NCI-H2196 (cell line): ENCODE measurements around the gene HOXD12.

Experiments
- DNase-seq: peaks from one replicate; lab custom pipeline; 2025; ENCODE audit not compliant: unreplicated experiment; lab: John Stamatoyannopoulos, UW

HOXD12 gene

GRCh38 chr2:176130957-176131847 lies 31.6 kb downstream of the HOXD12 start:
- DNase-seq, result no peak

GRCh38 chr2:176131848-176132158 lies 32.2 kb downstream of the HOXD12 start:
- no peak for DNase-seq

- DNase-seq, result no peak
Observed at GRCh38 chr2:176132205-176133171, 32.9 kb downstream of the HOXD12 start.

GRCh38 chr2:176133389-176133788 lies 33.8 kb downstream of the HOXD12 start:
- DNase-seq, result no peak

DNA sequence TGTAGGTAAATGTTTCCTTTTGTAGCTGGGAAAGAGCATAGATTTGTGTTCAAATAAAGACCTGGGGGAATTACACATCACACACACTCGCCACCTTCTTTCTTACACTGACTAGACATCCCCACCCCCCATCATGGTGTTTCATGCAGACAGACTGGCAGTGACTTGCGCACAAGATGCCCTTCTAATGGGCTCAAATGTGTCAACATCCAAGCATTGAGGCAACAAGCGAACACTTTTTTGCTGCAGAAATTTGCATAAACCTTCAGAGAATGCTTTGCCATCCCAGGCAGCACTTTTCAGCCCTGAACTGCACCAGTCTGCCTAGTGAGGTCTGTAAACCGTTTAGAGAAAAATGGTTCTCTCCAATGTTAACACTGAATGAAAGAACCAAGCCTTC lies 34.4 kb downstream of the HOXD12 start:
- no peak for DNase-seq

GRCh38 chr2:176135035-176135440 lies 35.4 kb downstream of the HOXD12 start:
- peak; percentile 22 for DNase-seq

- no peak for DNase-seq
Observed at GRCh38 chr2:176136374-176137251, 37.0 kb downstream of the HOXD12 start.

DNA sequence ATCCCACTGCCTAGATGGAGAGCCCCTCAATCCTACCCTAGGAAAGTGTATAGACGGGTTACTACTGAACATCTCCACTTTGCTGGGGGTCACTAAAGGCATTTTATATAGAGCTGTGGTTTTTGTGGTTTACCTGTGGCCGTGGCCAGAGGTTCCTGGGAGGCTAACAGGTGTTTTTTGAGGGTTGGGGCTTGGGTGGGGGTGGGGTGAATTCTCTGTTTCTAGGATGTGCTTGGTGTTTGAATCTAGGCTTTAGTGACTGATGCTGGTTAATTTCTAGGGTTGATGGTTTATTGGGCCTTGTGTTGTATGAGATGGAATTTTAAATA lies 37.6 kb downstream of the HOXD12 start:
- DNase-seq, result no peak

GRCh38 chr2:176137906-176138305 lies 38.3 kb downstream of the HOXD12 start:
- no peak for DNase-seq

DNA sequence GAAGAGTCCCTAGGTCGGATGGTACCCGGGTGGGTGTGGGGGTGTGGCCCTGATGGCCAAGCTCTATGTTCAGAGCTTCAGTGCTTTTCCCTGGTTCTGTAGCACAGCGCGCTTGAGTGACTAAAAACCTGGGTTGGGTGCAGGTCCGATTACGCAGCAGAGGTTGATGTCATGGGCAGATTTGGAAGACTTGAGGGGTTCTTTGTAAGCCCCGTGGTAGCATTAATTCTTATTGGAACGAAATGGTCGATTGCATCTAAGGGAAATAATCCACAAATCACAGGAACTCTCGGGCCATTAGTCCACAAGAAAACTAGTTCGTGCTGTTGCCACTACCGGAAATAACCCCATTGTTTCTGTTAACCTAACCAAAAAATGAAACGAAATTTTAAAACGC lies 38.9 kb downstream of the HOXD12 start:
- no peak for DNase-seq

- DNase-seq, result no peak
Observed at GRCh38 chr2:176138923-176139660, 39.5 kb downstream of the HOXD12 start.

DNA sequence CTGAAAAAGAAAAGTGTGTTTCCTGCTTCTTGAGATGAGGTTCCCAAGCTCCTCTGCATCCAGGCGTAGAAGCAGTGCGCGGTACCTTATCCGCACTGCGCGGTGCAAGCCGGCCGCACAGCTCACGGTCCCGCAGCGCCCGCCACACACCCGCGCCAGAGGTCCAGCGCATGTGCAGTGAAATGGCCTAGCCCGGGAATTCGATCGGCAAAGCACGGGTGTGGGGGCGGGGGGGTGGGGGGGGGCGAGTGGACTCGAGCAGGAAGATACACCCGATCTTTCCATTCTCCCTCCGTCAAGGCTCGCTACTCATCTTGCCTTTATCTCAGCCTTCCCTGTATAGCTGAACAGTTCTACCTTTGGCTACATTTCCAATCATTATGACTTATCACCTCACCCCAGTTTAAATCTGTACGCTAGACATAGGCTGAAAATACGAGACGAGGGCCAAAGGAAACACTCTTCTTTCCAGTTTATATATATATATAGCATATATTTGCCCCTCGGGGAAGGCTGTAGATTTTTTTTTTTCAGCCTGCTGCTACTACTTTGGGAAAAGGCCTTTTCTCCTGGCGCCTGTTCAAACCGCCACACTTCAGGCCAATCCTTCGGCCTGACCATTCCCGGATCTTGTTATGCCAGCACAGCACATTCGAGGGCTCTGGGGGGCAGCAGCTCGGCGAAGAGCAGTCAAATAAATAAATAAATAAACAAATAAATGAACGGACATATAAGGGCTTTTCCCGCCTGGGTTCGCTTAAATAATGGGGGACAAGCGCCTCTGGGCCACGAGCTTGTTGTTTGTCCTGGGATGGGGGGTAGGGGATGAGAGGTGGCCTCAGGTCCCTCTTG lies 40.3 kb downstream of the HOXD12 start:
- DNase-seq, result no peak

DNA sequence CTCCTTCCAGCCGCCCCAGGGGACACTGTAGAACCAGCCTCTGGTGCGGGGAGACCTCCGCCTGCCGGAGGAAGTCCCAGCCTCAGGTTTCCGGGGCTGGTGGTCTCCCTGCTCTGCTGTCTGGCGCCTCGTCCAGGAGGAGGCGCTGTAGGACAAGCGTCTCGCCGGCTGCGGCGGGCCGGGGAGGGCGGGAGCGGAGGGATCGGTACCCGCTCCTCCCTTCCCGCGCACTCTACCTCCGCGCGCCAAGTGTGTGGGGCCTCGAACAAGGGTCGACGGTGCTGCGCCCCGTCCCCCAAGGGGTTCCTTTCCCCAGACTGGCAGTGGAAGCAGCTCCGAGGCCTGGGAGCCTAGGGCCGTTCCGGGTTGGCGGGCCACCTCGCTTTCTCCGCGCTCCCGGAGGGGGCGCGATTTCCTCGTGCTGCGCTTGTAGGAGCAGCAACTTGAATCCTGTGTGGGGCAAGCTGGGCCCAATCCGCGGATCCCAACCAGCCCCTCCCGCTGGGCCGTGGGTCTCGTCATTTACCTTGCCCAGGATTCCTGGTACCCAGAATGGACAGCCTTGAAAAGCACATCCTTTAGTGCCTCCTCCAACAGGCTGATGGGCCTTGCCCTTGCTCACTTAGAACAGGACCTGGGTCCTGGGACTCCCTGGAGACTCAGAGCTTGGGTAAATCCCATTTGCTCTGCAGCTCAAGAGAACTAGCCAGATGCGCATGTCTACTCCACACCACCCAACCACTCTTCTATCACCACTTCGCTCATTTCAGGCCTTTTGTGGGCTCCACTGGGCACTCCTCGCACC lies 41.1 kb downstream of the HOXD12 start:
- peak; percentile 71 for DNase-seq

DNA sequence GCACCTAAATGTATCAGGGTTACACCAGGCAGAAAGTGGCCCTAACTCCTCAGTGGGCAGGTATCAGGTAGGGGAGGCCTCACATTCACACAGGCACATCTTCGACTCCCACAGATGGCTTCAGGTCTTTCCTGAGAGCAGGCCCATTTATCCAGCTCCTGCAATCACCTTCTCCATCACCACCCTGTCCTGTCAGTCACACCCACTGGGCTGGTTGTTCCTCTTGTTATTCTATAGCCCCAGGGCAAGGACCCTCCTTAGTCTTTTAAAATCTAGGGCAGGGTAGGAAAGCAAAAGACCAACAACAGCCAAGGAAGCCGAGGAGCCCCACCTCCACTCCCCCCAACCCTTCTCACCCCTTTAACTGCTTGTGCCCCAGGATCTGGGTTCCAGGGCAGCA lies 42.7 kb downstream of the HOXD12 start:
- DNase-seq, result no peak

- no peak for DNase-seq
Observed at GRCh38 chr2:176145085-176145969, 45.7 kb downstream of the HOXD12 start.

- DNase-seq, result no peak
Observed at GRCh38 chr2:176146101-176146500, 46.5 kb downstream of the HOXD12 start.

DNA sequence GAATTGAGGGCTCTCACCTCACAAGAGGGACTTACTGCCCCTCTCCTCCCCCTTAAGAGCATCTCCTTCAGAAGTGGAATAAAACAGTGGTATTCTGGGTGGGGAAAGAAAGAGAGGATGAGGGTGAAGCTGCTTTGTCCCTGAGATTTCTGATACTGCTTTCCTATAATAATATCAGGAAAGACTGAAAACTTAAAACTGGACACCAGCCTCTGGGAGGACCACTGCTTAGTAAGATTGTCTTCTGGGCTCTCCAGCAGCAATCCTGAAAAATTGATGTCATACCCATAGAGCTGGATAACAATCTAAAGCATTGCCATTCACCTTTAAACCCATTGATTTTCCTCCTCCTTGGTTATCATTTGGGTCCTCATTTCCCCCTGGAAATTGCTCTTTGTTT lies 47.0 kb downstream of the HOXD12 start:
- DNase-seq, result no peak
